H1 (cell line): ENCODE data around the gene TPPP3. TPM values are rescaled to one million over a fixed set of nuclear protein-coding genes. Genes with fewer than 3 reads are reported as not detected.

Experiments
- CTCF ChIA-PET: fragments of 300-600 bp; sonication (Branson Sonifier 250); formaldehyde crosslinking; loops from one replicate; lab custom pipeline; 2021; ENCODE audit not compliant: partially characterized antibody; lab: Charles Lee
- POLR2A ChIA-PET: fragments of 300-600 bp; sonication (Branson Sonifier 250); formaldehyde crosslinking; loops from one replicate; lab custom pipeline; 2021; ENCODE audit warnings: inconsistent platforms; ENCODE audit not compliant: partially characterized antibody; lab: Charles Lee
- DNase-seq, 2 experiments: peaks; one replicate each; pipeline versions ENCODE4 v3.0.0 to v3.0.0-alpha.2; 2010 to 2022; ENCODE audit warnings: low spot score in 2 of 2, low read depth in 1 of 2, mixed read lengths in 1 of 2
- FAIRE-seq: peaks from 2 replicates; lab custom pipeline; 2011; peaks lifted over from hg19 to GRCh38; lab: Jason Lieb, UNC
- H2AFZ ChIP-seq: 2 replicates; pipeline ENCODE4 v1.8.1; 2012; ENCODE audit warnings: low read length, inconsistent platforms
- H2AK5ac ChIP-seq: 2 replicates; pipeline ENCODE4 v1.6.1; 2013; ENCODE audit warnings: low read depth, low read length
- H2BK120ac ChIP-seq: replicated peaks from 2 replicates; pipeline ENCODE3; 2013; ENCODE audit warnings: low read depth, low read length, inconsistent platforms
- H2BK12ac ChIP-seq: 2 replicates; pipeline ENCODE4 v1.6.1; 2013; ENCODE audit warnings: low read depth, low read length
- H2BK15ac ChIP-seq: 2 replicates; pipeline ENCODE4 v1.6.1; 2013; ENCODE audit warnings: low read length
- H2BK20ac ChIP-seq: 2 replicates; pipeline ENCODE4 v1.6.1; 2013; ENCODE audit warnings: low read length
- H2BK5ac ChIP-seq: 2 replicates; pipeline ENCODE4 v1.6.1; 2013; ENCODE audit warnings: low read depth, low read length
- H3K14ac ChIP-seq: 2 replicates; pipeline ENCODE4 v1.6.1; 2013; ENCODE audit warnings: inconsistent platforms; ENCODE audit not compliant: insufficient read length
- H3K18ac ChIP-seq: 2 replicates; pipeline ENCODE4 v1.6.1; 2013; ENCODE audit warnings: low read length; ENCODE audit errors: extremely low read depth
- H3K23ac ChIP-seq: 2 replicates; pipeline ENCODE4 v1.6.1; 2013; ENCODE audit warnings: inconsistent platforms; ENCODE audit not compliant: insufficient read length
- H3K23me2 ChIP-seq: 2 replicates; pipeline ENCODE4 v1.6.1; 2013; ENCODE audit warnings: low read depth, low read length
- H3K27ac ChIP-seq: 2 replicates; pipeline ENCODE4 v1.6.1; 2011; ENCODE audit warnings: low read depth, low read length, inconsistent platforms
- H3K27me3 ChIP-seq, 4 experiments: replicated peaks in 1 of 4; 1 replicate in 1 of 4; 2 replicates in 3 of 4; pipeline versions ENCODE4 v1.6.1 to v1.8.1; 2011 to 2013; ENCODE audit warnings: low read length in 3 of 4, mild to moderate bottlenecking in 3 of 4, inconsistent platforms in 2 of 4, mixed read lengths in 2 of 4, moderate library complexity in 1 of 4; ENCODE audit not compliant: control insufficient read depth in 3 of 4, insufficient read depth in 3 of 4; ENCODE audit errors: extremely low read depth in 1 of 4
- H3K36me3 ChIP-seq, 4 experiments: 2 replicates each; pipeline versions ENCODE4 v1.6.1 to v1.8.1; 2011 to 2013; ENCODE audit warnings: mild to moderate bottlenecking in 4 of 4, low read length in 3 of 4, moderate library complexity in 2 of 4, control low read depth in 1 of 4, inconsistent platforms in 1 of 4; ENCODE audit not compliant: insufficient read depth in 4 of 4, control insufficient read depth in 2 of 4
- H3K4ac ChIP-seq: replicated peaks from 2 replicates; pipeline ENCODE3; 2013; ENCODE audit warnings: low read length, low read depth, mixed read lengths, inconsistent platforms; ENCODE audit not compliant: insufficient read length
- H3K4me1 ChIP-seq, 4 experiments: replicated peaks in 1 of 4; 1 replicate in 1 of 4; 2 replicates in 3 of 4; pipeline versions ENCODE4 v1.6.1 to v1.8.1; 2011 to 2013; ENCODE audit warnings: low read length in 3 of 4, inconsistent platforms in 2 of 4, mixed read lengths in 1 of 4; ENCODE audit not compliant: insufficient read depth in 4 of 4, control insufficient read depth in 3 of 4
- H3K4me2 ChIP-seq, 2 experiments: 2 replicates each; pipeline versions ENCODE4 v1.6.1 to v1.8.1; 2011 to 2013; ENCODE audit warnings: low read depth in 2 of 2, low read length in 2 of 2, control low read depth in 1 of 2, inconsistent platforms in 1 of 2, mild to moderate bottlenecking in 1 of 2; ENCODE audit not compliant: insufficient read depth in 1 of 2
- H3K4me3 ChIP-seq, 4 experiments: fragments of 200-600, 300-600 bp in 1 of 4; sonication (generic), shearing (Covaris generic), sonication (Bioruptor Twin) in 1 of 4; 2 replicates each; pipeline versions ENCODE4 v1.5.1 to v1.8.1; 2011 to 2016; ENCODE audit warnings: low read length in 4 of 4, low read depth in 3 of 4, control low read depth in 2 of 4, inconsistent platforms in 2 of 4, mild to moderate bottlenecking in 2 of 4, mixed read lengths in 1 of 4, moderate library complexity in 1 of 4; ENCODE audit not compliant: insufficient read depth in 2 of 4; ENCODE audit errors: extremely low read depth in 1 of 4
- H3K56ac ChIP-seq: replicated peaks from 2 replicates; pipeline ENCODE3; 2013; ENCODE audit warnings: low read depth, mild to moderate bottlenecking, mixed read lengths, low read length, inconsistent platforms; ENCODE audit not compliant: insufficient read length
- H3K79me1 ChIP-seq: 2 replicates; pipeline ENCODE4 v1.6.1; 2013; ENCODE audit warnings: low read depth, low read length, control low read depth
- H3K79me2 ChIP-seq, 2 experiments: 2 replicates each; pipeline versions ENCODE4 v1.6.1 to v1.8.1; 2012 to 2013; ENCODE audit warnings: low read length in 2 of 2, mild to moderate bottlenecking in 2 of 2, inconsistent platforms in 1 of 2; ENCODE audit not compliant: insufficient read depth in 2 of 2, control insufficient read depth in 1 of 2
- H3K9ac ChIP-seq, 4 experiments: replicated peaks in 1 of 4; 1 replicate in 1 of 4; 2 replicates in 3 of 4; pipeline versions ENCODE4 v1.6.1 to v1.8.1; 2011 to 2013; ENCODE audit warnings: low read depth in 3 of 4, low read length in 3 of 4, control low read depth in 2 of 4, mild to moderate bottlenecking in 2 of 4, moderate library complexity in 2 of 4, inconsistent platforms in 1 of 4; ENCODE audit errors: extremely low read depth in 1 of 4
- H3K9me3 ChIP-seq, 2 experiments: 2 replicates each; pipeline versions ENCODE4 v1.6.1 to v1.8.1; 2012 to 2013; ENCODE audit warnings: mild to moderate bottlenecking in 2 of 2, moderate library complexity in 2 of 2, control low read depth in 1 of 2, inconsistent platforms in 1 of 2, low read depth in 1 of 2, low read length in 1 of 2, mixed read lengths in 1 of 2; ENCODE audit not compliant: insufficient read depth in 2 of 2
- H4K20me1 ChIP-seq, 2 experiments: replicated peaks in 1 of 2; 2 replicates each; pipeline versions ENCODE3 to v1.8.1; 2011 to 2013; ENCODE audit warnings: inconsistent platforms in 2 of 2, low read length in 2 of 2, mild to moderate bottlenecking in 1 of 2; ENCODE audit not compliant: insufficient read depth in 2 of 2, control insufficient read depth in 1 of 2
- H4K5ac ChIP-seq: 2 replicates; pipeline ENCODE4 v1.6.1; 2013; ENCODE audit warnings: low read length, low read depth, mixed read lengths, inconsistent platforms; ENCODE audit not compliant: insufficient read length
- H4K8ac ChIP-seq: 2 replicates; pipeline ENCODE4 v1.8.0; 2013; ENCODE audit warnings: mild to moderate bottlenecking, moderate library complexity, low read length, inconsistent platforms; ENCODE audit not compliant: insufficient read depth; ENCODE audit errors: extremely low read depth
- H4K91ac ChIP-seq: replicated peaks from 2 replicates; pipeline ENCODE3; 2013; ENCODE audit warnings: low read length, mixed read lengths, inconsistent platforms; ENCODE audit not compliant: insufficient read length
- ASH2L ChIP-seq: fragments of 200-600, 300-600 bp; sonication (generic); IDR thresholded peaks from one replicate; pipeline ENCODE4 v1.7.1; 2017; ENCODE audit warnings: low read length
- ATF3 ChIP-seq: IDR thresholded peaks from 2 replicates; pipeline ENCODE4 v1.6.1; 2011; ENCODE audit warnings: low read depth, mild to moderate bottlenecking, low read length; ENCODE audit not compliant: insufficient read depth
- CTCF ChIP-seq, 3 experiments: IDR thresholded peaks; 1 replicate in 2 of 3; 2 replicates in 1 of 3; pipeline versions ENCODE4 v1.5.1 to v1.6.1; 2011; ENCODE audit warnings: low read length in 3 of 3, mild to moderate bottlenecking in 3 of 3, inconsistent platforms in 2 of 3, low read depth in 1 of 3, moderate library complexity in 1 of 3; ENCODE audit not compliant: insufficient read depth in 1 of 3; ENCODE audit errors: control extremely low read depth in 1 of 3
- EP300 ChIP-seq, 2 experiments: IDR thresholded peaks; 1 replicate in 1 of 2; 2 replicates in 1 of 2; pipeline ENCODE4 v1.6.1; 2011 to 2012; ENCODE audit warnings: low read depth in 2 of 2, low read length in 2 of 2, mild to moderate bottlenecking in 2 of 2, borderline replicate concordance in 1 of 2, inconsistent platforms in 1 of 2, moderate library complexity in 1 of 2
- GTF2F1 ChIP-seq: IDR thresholded peaks from 2 replicates; pipeline ENCODE4 v1.6.1; 2012; ENCODE audit warnings: low read depth, low read length, improper control_type of control experiment, borderline replicate concordance
- POU5F1 ChIP-seq: IDR thresholded peaks from 2 replicates; pipeline ENCODE4 v1.6.1; 2011; ENCODE audit warnings: low read depth, mild to moderate bottlenecking, low read length, moderate library complexity
- SRF ChIP-seq: IDR thresholded peaks from 2 replicates; pipeline ENCODE4 v1.6.1; 2011; ENCODE audit warnings: mild to moderate bottlenecking, low read depth, low read length, moderate library complexity
- ZNF274 ChIP-seq: IDR thresholded peaks from 2 replicates; pipeline ENCODE4 v1.7.0; 2012; ENCODE audit warnings: low read length, borderline replicate concordance; ENCODE audit errors: extremely low read depth
- WGBS, 2 experiments: shearing (Covaris generic) in 1 of 2; methylation state at CpG; one replicate each; pipeline versions ENCODE4 v1.1.6 to v1.1.7; 2013 to 2015; ENCODE audit warnings: low lambda C conversion rate in 2 of 2, mixed read lengths in 2 of 2, inconsistent platforms in 1 of 2, low coverage in 1 of 2, missing lambda C conversion rate in 1 of 2; ENCODE audit not compliant: insufficient replicate concordance in 2 of 2, insufficient coverage in 1 of 2, insufficient read length in 1 of 2; ENCODE audit errors: extremely low coverage in 1 of 2, missing lambda C conversion rate in 1 of 2; 5-methylcytosine and 5-hydroxymethylcytosine counted together
- polyA plus RNA-seq, 7 experiments: library from polyadenylated mRNA; depleted of rRNA in 3 of 7; stranded (reverse) in 5 of 7; unstranded in 2 of 7; fragments of >200 nt in 5 of 7; fragments of 200-250 nt in 2 of 7; gene quantifications; 1 replicate in 5 of 7; 2 replicates in 1 of 7; 4 replicates in 1 of 7; pipeline versions ENCODE4 v1.2.1 to v1.2.3, GENCODE V29; 2011 to 2013; ENCODE audit warnings: missing spikeins in 2 of 7, mixed read lengths in 2 of 7
- total RNA-seq: library from RNA; stranded (reverse); fragmentation: NEBNext Ultra II Directional; extraction: Animal tissue kit (Norgen Biotek cat#: 25700); gene quantifications from 2 replicates; pipeline ENCODE4 v1.2.1, GENCODE V29; 2021

The TPPP3 gene
- total and polyA plus RNA-seq, 2 of the 8 experiments (the other 6 are each of a cell fraction or from before 2014, with no cell fraction given), result 0.77 to 1.0 TPM

- no peak overlapping the region for H3K56ac ChIP-seq
- no peak for FAIRE-seq
These were observed 32.3 kb downstream of the TPPP3 start for GRCh38 chr16:67361038-67361437.

More at GRCh38 chr16:67361038-67361437, 32.3 kb downstream of the TPPP3 start:
- no peak overlapping the region for H2BK120ac ChIP-seq
- H4K91ac ChIP-seq, result no peak overlapping the region
- no peak overlapping the region for H2BK5ac ChIP-seq
- no peak overlapping the region for H2AFZ ChIP-seq
- no peaks in the 10 kb centered on the region; a peak in 1 of 7 replicates for H3K27me3 ChIP-seq
- no peaks in the 10 kb centered on the region for H3K4me1 ChIP-seq
- no peak overlapping the region for H3K4ac ChIP-seq
- no peaks in the 10 kb centered on the region for H3K79me2 ChIP-seq
- no peak for TF ChIP-seq CTCF (IDR thresholded peaks at IDR 0.05; ENCODE audit: control extremely low read depth in 1 of 3, insufficient read depth in 1 of 3, low read depth in 1 of 3, low read length in 3 of 3)
- no peak for TF ChIP-seq POU5F1
- TF ChIP-seq ASH2L, result no peak
- no peak for TF ChIP-seq ZNF274
- TF ChIP-seq GTF2F1, result no peak
- TF ChIP-seq EP300 (IDR thresholded peaks at IDR 0.05; ENCODE audit: borderline replicate concordance in 1 of 2, low read depth in 2 of 2, low read length in 2 of 2), result no peak
- TF ChIP-seq SRF, result no peak
- no peak for TF ChIP-seq ATF3
- no peak overlapping the region for H3K27ac ChIP-seq
- H2BK20ac ChIP-seq, result no peak overlapping the region
- H3K9me3 ChIP-seq, result no peaks in the 10 kb centered on the region
- H3K9ac ChIP-seq, result no peak overlapping the region
- no peak overlapping the region for H3K4me2 ChIP-seq
- H3K23me2 ChIP-seq, result no peaks in the 10 kb centered on the region
- H2AK5ac ChIP-seq, result no peak overlapping the region
- H3K4me3 ChIP-seq, result no peak overlapping the region
- no peak overlapping the region for H4K8ac ChIP-seq
- H3K14ac ChIP-seq, result no peak overlapping the region
- H4K20me1 ChIP-seq, result no peaks in the 10 kb centered on the region
- H3K36me3 ChIP-seq, result no peaks in the 10 kb centered on the region
- no peak for DNase-seq
- H3K79me1 ChIP-seq, result no peaks in the 10 kb centered on the region
- no peak overlapping the region for H2BK12ac ChIP-seq
- ChIA-PET CTCF (interaction anchor here (1.9 kb wide), 1 partner anchor 12 kb away, joined by 4 read pairs; no protein-coding TSS in a partner anchor), POLR2A (no interaction called here)
- WGBS, 2 experiments, result 79% methylated on average over 3 of the region's 3 CpGs; no CpG with 5 or more reads in 1 of the 2 experiments
- H3K23ac ChIP-seq, result no peak overlapping the region
- H4K5ac ChIP-seq, result no peak overlapping the region
- H3K18ac ChIP-seq, result no peak overlapping the region
- H2BK15ac ChIP-seq, result no peak overlapping the region
